GM21360 (cell line): ENCODE data around the gene MC4R.
"Not testable (repeated sequence)": the region's sequence is repeated elsewhere in the genome, so short reads cannot be mapped to it uniquely, and the experiment has no call there.

ENCODE experiments used
- ATAC-seq: cut with Tn5 transposase; IDR thresholded peaks from one replicate; pipeline ENCODE4 v1.9.1; 2021; ENCODE audit warnings: mild to moderate bottlenecking, moderate library complexity; ENCODE audit not compliant: unreplicated experiment

MC4R gene

DNA sequence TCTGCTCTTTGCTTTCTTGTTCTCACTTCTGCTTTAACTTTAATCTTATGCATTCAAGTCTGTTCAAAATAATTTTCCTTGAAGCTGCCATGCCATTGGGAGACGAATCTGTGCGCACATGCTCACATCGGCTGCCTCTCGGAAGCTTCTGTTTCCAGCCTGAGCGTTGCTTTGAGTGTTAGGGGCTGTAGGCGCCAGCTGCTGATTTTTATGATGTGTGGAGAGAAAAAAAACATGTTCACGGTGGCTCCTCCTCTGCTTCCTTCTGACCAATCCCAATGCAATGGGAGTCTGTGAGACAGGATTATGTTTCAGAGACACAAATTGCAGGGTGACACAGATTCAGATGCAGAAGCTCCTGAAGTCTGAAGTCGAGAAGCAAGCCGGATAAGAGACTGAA, at the start of gene MC4R:
TSS of gene MC4R (minus strand) at position 180 of the 400 bp plus-strand sequence. CDS start 426 bp downstream, outside the sequence.
- ATAC-seq: no peak

GRCh38 chr18:60422306-60422705, 49.7 kb upstream of the MC4R start:
- ATAC-seq: not testable (repeated sequence)

DNA sequence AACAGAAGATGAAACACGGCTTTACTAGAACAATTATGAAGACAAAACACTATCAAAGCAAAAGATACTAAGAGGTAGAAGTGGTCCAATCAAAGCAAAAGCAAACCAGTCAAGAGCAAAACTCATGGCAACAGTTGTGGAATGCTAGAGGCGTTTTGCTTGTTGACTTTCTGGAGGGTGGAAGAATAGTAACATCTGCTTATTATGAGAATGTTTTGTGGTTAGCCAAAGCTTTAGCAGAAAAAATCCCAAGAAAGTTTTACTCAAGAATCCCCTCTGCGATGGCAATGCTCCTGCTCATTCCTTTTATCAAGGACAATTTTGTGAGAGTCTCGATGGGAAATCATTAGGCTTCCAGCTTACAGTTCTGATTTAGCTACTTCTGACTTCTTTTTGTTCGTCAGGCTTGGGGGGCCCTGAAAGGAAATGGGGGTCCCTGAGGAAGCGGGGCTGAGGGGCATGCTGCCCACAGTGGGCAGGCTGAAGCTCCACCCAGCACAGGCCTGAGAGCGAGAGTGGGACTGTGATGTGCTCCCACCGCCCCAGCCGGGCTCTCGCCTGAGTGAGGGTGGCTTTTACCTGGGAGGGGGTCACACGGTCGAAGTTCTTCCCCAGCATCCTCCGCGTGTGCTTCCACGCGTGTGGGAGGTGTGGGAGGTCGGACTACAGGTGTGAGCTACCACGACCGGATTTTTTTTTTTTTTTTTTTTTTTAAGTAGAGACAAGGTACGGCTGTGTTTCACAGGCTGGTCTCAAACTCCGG, 49.0 kb upstream of the MC4R start:
- no peak for ATAC-seq

GRCh38 chr18:60417946-60418345, 45.4 kb upstream of the MC4R start:
- ATAC-seq: no peak

GRCh38 chr18:60413944-60414547, 41.5 kb upstream of the MC4R start:
- no peak for ATAC-seq

- ATAC-seq: no peak
These were observed 39.1 kb upstream of the MC4R start for GRCh38 chr18:60411715-60412114.

GRCh38 chr18:60406721-60407120, 34.1 kb upstream of the MC4R start:
- ATAC-seq: no peak

GRCh38 chr18:60404486-60405085, 32.0 kb upstream of the MC4R start:
- ATAC-seq: no peak

DNA sequence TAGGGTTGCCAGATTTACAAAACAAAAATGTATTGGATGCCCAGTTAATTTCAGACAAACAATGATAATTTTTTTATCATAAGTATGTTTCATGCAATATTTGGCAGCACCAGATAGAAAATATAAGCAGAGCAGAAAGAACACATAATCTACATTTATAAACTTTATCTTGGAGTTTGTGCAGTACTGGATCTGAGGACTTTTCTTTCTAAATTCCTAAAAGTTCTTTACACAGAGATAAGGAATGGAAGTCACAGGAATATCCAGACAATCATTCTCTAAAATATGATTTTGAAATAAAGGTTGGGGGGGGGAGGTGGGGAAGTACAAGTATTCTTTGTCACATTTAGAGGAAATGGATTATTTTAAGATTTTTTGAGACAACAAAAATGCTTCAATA, 28.8 kb upstream of the MC4R start:
- ATAC-seq: no peak

DNA sequence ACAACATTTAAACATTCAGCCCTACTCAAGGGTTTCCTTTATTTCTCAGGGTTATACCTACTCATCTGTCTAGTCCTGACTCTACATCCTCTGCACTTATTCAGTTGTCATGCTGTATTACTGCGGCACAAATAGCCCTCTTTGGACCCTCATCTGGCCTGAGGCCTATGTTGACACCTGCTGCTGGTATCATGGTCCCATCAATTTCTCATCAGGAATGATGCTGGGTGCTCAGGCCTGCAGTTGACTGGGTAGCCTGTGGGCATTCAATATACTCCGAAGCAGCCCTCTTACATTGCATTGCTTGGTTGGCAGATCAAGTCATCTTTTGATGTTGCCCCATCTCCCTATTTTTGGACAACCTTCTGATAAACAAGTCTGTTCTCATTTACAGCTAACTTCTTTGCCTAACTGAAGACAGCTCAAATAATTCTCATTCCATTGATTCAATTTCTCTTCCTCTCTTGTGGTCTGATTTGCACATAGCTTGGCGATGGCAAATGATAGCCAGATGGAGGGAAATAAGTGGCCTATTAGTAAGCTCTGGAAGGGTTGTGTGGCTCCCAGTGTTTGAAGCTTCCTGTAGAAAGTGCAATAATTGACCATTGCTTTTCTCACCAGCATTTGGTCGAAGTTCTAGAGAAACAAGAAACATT, 19.1 kb upstream of the MC4R start:
- no peak for ATAC-seq

DNA sequence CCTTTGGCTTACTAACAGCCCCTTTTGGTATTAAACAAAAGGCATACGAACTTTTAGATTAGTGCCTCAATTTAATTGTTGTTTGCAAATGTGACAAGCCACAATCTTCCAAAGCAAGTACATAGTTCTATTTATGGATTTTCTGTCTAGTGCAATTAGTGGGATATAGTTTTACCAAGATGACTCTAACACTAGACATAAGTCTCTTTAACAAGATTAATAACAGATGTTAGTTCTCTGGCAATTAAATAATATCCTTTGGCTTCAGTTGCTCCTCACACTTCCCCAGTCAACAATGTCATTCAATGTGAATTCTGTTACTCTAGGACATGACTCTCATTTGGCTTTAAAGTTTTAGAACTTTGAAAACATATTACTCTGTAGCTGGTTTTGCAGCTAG, 16.7 kb upstream of the MC4R start:
- no peak for ATAC-seq

GRCh38 chr18:60385693-60386092, 13.1 kb upstream of the MC4R start:
- ATAC-seq: no peak

- no peak for ATAC-seq
These were observed 11.3 kb upstream of the MC4R start for GRCh38 chr18:60383893-60384292.

DNA sequence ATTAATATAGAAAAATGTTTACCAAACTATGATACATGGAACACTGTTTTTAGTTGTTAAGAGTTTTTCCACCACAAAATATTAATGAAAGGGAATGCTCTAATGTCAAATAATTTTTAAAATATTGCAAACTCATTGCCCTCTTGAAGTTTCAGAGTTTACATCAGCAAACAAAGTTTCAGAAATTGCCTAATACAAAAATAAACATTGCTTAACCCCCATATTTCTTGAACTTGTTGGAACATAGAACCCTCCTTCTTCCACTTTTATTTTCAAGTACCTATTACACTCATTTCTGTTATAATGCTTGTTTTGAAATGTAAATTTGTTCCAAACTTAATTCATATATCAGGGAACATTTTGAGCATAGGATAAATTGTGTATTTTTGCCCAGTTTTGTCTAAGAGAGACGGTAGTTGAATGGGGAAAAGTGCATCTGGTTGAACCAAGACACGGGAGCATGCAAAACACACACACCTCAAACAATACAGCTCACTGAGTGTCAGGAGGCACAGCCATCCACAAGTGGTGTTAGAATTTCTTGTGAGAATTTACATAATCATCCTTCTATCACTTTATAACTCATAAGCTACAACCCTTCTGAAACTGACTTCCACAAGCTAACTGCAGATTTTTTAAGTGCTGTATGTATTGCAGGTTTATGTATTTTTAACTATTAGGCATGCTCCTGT, 5.3 kb upstream of the MC4R start:
- ATAC-seq: no peak

- ATAC-seq: no peak
These were observed 443 bp downstream of the MC4R start for GRCh38 chr18:60372132-60372531.

- no peak for ATAC-seq
These were observed 14.1 kb downstream of the MC4R start for GRCh38 chr18:60358516-60358915.

DNA sequence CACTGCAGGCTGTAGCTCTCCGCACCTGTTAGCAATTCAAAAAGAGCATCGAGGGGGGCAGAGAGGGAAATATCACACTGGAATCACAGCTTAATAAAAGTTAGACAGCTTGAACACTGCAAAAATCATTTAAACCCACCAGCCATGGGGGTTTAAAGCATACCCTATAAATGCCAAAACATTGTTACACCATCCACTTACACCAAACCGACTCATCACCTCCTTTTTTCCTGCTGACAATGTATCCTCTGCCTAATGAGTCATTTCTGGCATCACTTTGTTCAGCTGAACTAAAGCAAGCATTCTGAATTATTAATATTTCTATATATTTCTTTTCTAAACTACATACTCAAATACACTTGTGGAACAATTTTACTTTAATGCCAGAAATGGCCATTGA, 21.6 kb downstream of the MC4R start:
- ATAC-seq: no peak

DNA sequence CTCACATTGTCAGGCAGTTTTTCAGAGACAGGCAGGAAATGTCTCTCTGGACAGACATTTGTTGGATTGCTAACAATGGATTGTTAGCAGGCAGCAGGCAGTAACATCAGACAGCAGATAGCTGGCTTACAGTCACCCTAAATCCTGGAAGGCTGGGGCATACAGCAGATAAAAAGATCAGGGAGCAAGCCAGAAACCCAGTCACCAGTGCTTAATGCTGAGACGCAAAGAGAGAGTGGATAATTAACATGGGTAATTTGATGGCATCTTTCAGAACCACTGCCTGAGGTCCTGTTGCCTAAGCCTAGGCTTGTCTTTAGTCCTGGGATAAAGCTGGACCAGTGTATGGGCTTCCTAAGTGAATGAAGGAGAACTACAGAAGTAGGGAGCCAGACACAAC, 22.4 kb downstream of the MC4R start:
- no peak for ATAC-seq

- ATAC-seq: no peak
These were observed 25.0 kb downstream of the MC4R start for GRCh38 chr18:60347526-60348045.

DNA sequence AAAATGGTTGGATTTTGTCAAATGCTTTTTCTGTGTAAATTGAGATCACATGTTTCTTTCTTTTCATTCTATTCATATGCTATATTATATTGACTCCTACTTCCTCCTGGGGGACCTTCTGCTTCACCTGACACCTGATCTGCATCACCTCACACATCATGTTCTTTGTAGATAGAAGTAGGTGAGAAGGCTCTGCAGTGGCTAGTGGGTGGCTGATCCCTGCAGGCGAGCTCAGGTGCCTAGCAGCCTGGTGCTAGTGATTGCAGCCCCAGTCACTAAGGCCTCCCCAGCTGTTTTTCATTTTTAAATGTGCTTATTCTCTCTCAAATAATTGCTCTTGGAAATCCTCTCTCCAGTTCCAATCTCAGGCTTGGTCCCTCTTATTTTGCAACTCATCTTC, 33.6 kb downstream of the MC4R start:
- no peak for ATAC-seq

- no peak for ATAC-seq
These were observed 40.7 kb downstream of the MC4R start for GRCh38 chr18:60331890-60332289.
